HG03575 (cell line): ENCODE results near the gene ECI1.

Source experiments
- ATAC-seq: cut with Tn5 transposase; IDR thresholded peaks from one replicate; pipeline ENCODE4 v1.9.1; 2021; ENCODE audit not compliant: unreplicated experiment, insufficient number of reproducible peaks, low FRiP score; ENCODE audit errors: extremely low read depth

The ECI1 gene

GRCh38 chr16:2236337-2237101, 14.9 kb downstream of the ECI1 start, which contains the start of gene DNASE1L2:
TSS of gene DNASE1L2 (plus strand) at chr16:2236444. CDS start at chr16:2236817, 373 bp downstream.
- ATAC-seq: no peak

- no peak for ATAC-seq
Observed at GRCh38 chr16:2235695-2236336, 15.6 kb downstream of the ECI1 start.

- ATAC-seq: no peak
Observed at GRCh38 chr16:2235234-2235651, 16.1 kb downstream of the ECI1 start.

- ATAC-seq: no peak
Observed at GRCh38 chr16:2234813-2235170, 16.6 kb downstream of the ECI1 start.

- no peak for ATAC-seq
Observed at GRCh38 chr16:2233872-2234812, 17.2 kb downstream of the ECI1 start.

- ATAC-seq: no peak
Observed at GRCh38 chr16:2233046-2233775, 18.2 kb downstream of the ECI1 start.

- no peak for ATAC-seq
Observed at GRCh38 chr16:2232094-2232990, 19.0 kb downstream of the ECI1 start.

GRCh38 chr16:2231016-2231931, 20.1 kb downstream of the ECI1 start:
- no peak for ATAC-seq

GRCh38 chr16:2230376-2230775, 21.0 kb downstream of the ECI1 start:
- no peak for ATAC-seq

- ATAC-seq: no peak
Observed at GRCh38 chr16:2229632-2230250, 21.6 kb downstream of the ECI1 start.

- ATAC-seq: no peak
Observed at GRCh38 chr16:2229091-2229490, 22.3 kb downstream of the ECI1 start.

- no peak for ATAC-seq
Observed at GRCh38 chr16:2228161-2228824, 23.1 kb downstream of the ECI1 start.

- no peak for ATAC-seq
Observed at GRCh38 chr16:2226918-2227317, 24.5 kb downstream of the ECI1 start.

GRCh38 chr16:2226245-2226793, 25.1 kb downstream of the ECI1 start:
- ATAC-seq: no peak

- ATAC-seq: no peak
Observed at GRCh38 chr16:2223942-2224486, 27.4 kb downstream of the ECI1 start.
